K562 (cell line): Measurements from ENCODE around the gene GOLGB1. TPM values are rescaled to one million over a fixed set of nuclear protein-coding genes. Genes with fewer than 3 reads are reported as not detected.

Experiments
- ATAC-seq: fragments of 200-7000 bp; cut with Tn5 transposase; 3 replicates; pipeline ENCODE4 v1.9.1; 2020; ENCODE audit warnings: moderate library complexity
- BruUV-seq: library from RNA; stranded (reverse); fragments of 400-500 nt; replicated peaks from 2 replicates; lab custom pipeline; 2021; lab: Mats Ljungman, UMichigan
- CTCF ChIA-PET: fragments of 300-600 bp; formaldehyde crosslinking; extraction: SDS; loops from one replicate; lab custom pipeline; 2021; ENCODE audit warnings: low intra/inter-chr PET ratio; lab: Yijun Ruan, JAX
- POLR2A ChIA-PET: fragments of 300-600, 350-650 bp; sonication (Branson Sonifier 250); formaldehyde crosslinking; extraction: SDS; loops from one replicate; lab custom pipeline; 2021; ENCODE audit warnings: antibody characterized with exemption, inconsistent platforms; lab: Yijun Ruan, JAX
- DNase-seq, 4 experiments: peaks; one replicate each; pipeline versions ENCODE4 v3.0.0 to v3.0.0-alpha.2; 2011 to 2018; ENCODE audit warnings: low spot score in 3 of 4, mixed read lengths in 3 of 4; ENCODE audit errors: extremely low read depth in 1 of 4
- FAIRE-seq: peaks from 2 replicates; lab custom pipeline; 2011; peaks lifted over from hg19 to GRCh38; lab: Jason Lieb, UNC
- H2AFZ ChIP-seq: 2 replicates; pipeline ENCODE4 v1.6.0; 2011; ENCODE audit warnings: low read depth, low read length, control low read depth, inconsistent platforms
- H3K27ac ChIP-seq: fragments of 200-600 bp; 3 replicates; pipeline ENCODE4 v1.8.0; 2011; ENCODE audit warnings: low read depth, mild to moderate bottlenecking, control low read depth, inconsistent platforms, low read length, moderate library complexity, mixed read lengths; ENCODE audit errors: extremely low read depth
- H3K27me3 ChIP-seq, 2 experiments: fragments of 300-600 bp in 1 of 2; 2 replicates in 1 of 2; 3 replicates in 1 of 2; pipeline versions ENCODE4 v1.6.0 to v1.8.0; 2011; ENCODE audit warnings: inconsistent platforms in 2 of 2, low read length in 2 of 2, mild to moderate bottlenecking in 1 of 2, mixed read lengths in 1 of 2, moderate library complexity in 1 of 2; ENCODE audit not compliant: control insufficient read depth in 2 of 2, insufficient read depth in 2 of 2
- H3K36me3 ChIP-seq: fragments of 300-600 bp; 3 replicates; pipeline ENCODE4 v1.8.0; 2011; ENCODE audit warnings: mild to moderate bottlenecking, low read length, inconsistent platforms; ENCODE audit not compliant: control insufficient read depth, insufficient read depth
- H3K4me1 ChIP-seq, 2 experiments: fragments of 200-600 bp in 1 of 2; replicated peaks in 1 of 2; 2 replicates in 1 of 2; 3 replicates in 1 of 2; pipeline versions ENCODE4 v1.5.1 to v1.8.0; 2011; ENCODE audit warnings: inconsistent platforms in 2 of 2, low read length in 2 of 2, mild to moderate bottlenecking in 1 of 2, mixed read lengths in 1 of 2, moderate library complexity in 1 of 2; ENCODE audit not compliant: control insufficient read depth in 2 of 2, insufficient read depth in 2 of 2
- H3K4me2 ChIP-seq: 2 replicates; pipeline ENCODE4 v1.6.1; 2011; ENCODE audit warnings: low read length, control low read depth, inconsistent platforms, mixed read lengths; ENCODE audit not compliant: insufficient read depth
- H3K4me3 ChIP-seq: fragments of 200-600 bp; sonication (generic), shearing (Covaris generic); 2 replicates; pipeline ENCODE4 v1.5.1; 2016; ENCODE audit warnings: control low read depth, inconsistent platforms
- H3K79me2 ChIP-seq: fragments of 200-600 bp; 3 replicates; pipeline ENCODE4 v1.8.0; 2011; ENCODE audit warnings: low read length, inconsistent platforms; ENCODE audit not compliant: control insufficient read depth, insufficient read depth
- H3K9ac ChIP-seq, 2 experiments: 2 replicates each; pipeline versions ENCODE4 v1.6.0 to v1.6.1; 2011; ENCODE audit warnings: low read depth in 2 of 2, low read length in 2 of 2, control low read depth in 1 of 2, inconsistent platforms in 1 of 2, mild to moderate bottlenecking in 1 of 2, mixed read lengths in 1 of 2; ENCODE audit not compliant: insufficient read depth in 1 of 2
- H3K9me1 ChIP-seq: one replicate; pipeline ENCODE4 v1.6.0; 2011; ENCODE audit warnings: inconsistent platforms, mild to moderate bottlenecking, low read length, moderate library complexity; ENCODE audit not compliant: control insufficient read depth, insufficient read depth
- H3K9me3 ChIP-seq: replicated peaks from 2 replicates; pipeline ENCODE4 v1.5.1; 2011; ENCODE audit warnings: low read depth, low read length, inconsistent platforms; ENCODE audit not compliant: control insufficient read depth, insufficient read depth
- H4K20me1 ChIP-seq: replicated peaks from 2 replicates; pipeline ENCODE4 v1.6.1; 2011; ENCODE audit warnings: low read length, inconsistent platforms, mixed read lengths; ENCODE audit not compliant: control insufficient read depth, insufficient read depth
- CHD4 ChIP-seq: fragments of 200-600 bp; sonication (generic); IDR thresholded peaks from 3 replicates; pipeline ENCODE4 v1.6.1; 2012; ENCODE audit warnings: low read depth, mild to moderate bottlenecking, mixed read lengths, low read length, inconsistent platforms; ENCODE audit not compliant: insufficient read depth, insufficient replicate concordance, poor library complexity, severe bottlenecking
- LCOR ChIP-seq: sonication (generic); formaldehyde crosslinking; IDR thresholded peaks from 2 replicates; pipeline ENCODE4 v1.8.0; 2022; ENCODE audit warnings: mild to moderate bottlenecking, missing genetic modification reagents
- MYBL2 ChIP-seq, 2 experiments: fragments of 450-650 bp in 1 of 2; sonication (generic) in 1 of 2; formaldehyde crosslinking in 1 of 2; IDR thresholded peaks; 2 replicates each; pipeline versions ENCODE4 v1.6.1 to v1.8.1; 2017 to 2022; ENCODE audit warnings: borderline replicate concordance in 1 of 2, inconsistent platforms in 1 of 2, low read depth in 1 of 2, mild to moderate bottlenecking in 1 of 2, missing genetic modification reagents in 1 of 2, moderate library complexity in 1 of 2
- POLR2B ChIP-seq: fragments of 450-650 bp; IDR thresholded peaks from 2 replicates; pipeline ENCODE4 v1.6.1; 2018; ENCODE audit warnings: low read depth; ENCODE audit not compliant: partially characterized antibody
- PPARD ChIP-seq: fragments of 250-450 bp; sonication (Bioruptor Pico); IDR thresholded peaks from 2 replicates; pipeline ENCODE4 v1.8.0; 2022; ENCODE audit warnings: inconsistent platforms, mild to moderate bottlenecking, moderate library complexity
- SMAD2 ChIP-seq: fragments of 150-350 bp; IDR thresholded peaks from 2 replicates; pipeline ENCODE4 v1.6.1; 2014; ENCODE audit warnings: low read depth, mild to moderate bottlenecking, low read length
- SUPT5H ChIP-seq: fragments of 450-650 bp; IDR thresholded peaks from 2 replicates; pipeline ENCODE4 v1.6.1; 2016
- TBL1XR1 ChIP-seq, 2 experiments: IDR thresholded peaks; 2 replicates each; pipeline ENCODE4 v1.6.1; 2012; ENCODE audit warnings: improper control_type of control experiment in 2 of 2, low read length in 2 of 2, mild to moderate bottlenecking in 1 of 2
- ZFPM2 ChIP-seq: fragments of 250-450 bp; sonication (Bioruptor Pico); IDR thresholded peaks from 2 replicates; pipeline ENCODE4 v1.5.1; 2022; ENCODE audit warnings: mild to moderate bottlenecking
- ZNF274 ChIP-seq: IDR thresholded peaks from 2 replicates; pipeline ENCODE4 v1.6.1; 2011; ENCODE audit warnings: low read depth, mild to moderate bottlenecking, low read length, moderate library complexity, borderline replicate concordance
- ZNF449 ChIP-seq: fragments of 250-450 bp; sonication (Bioruptor Pico); IDR thresholded peaks from 2 replicates; pipeline ENCODE4 v1.8.0; 2022; ENCODE audit warnings: moderate library complexity, mild to moderate bottlenecking, inconsistent platforms
- WGBS: fragments of 100-300 bp; shearing (Covaris generic); methylation state at CpG from one replicate; pipeline ENCODE4 v1.1.6; 2016; ENCODE audit warnings: low coverage, mixed read lengths; ENCODE audit not compliant: insufficient coverage; ENCODE audit errors: missing lambda C conversion rate; 5-methylcytosine and 5-hydroxymethylcytosine counted together
- in situ Hi-C: fragments of 300-500 bp; cut with MboI; formaldehyde crosslinking; loops from 4 replicates; pipeline ENCODE4 v1.15.0; 2018; ENCODE audit warnings: inconsistent platforms, mixed read lengths
- intact Hi-C: fragments of 100-400 bp; cut with micrococcal nuclease; formaldehyde crosslinking; loops from 2 replicates; pipeline ENCODE4 v1.14.2; 2022
- polyA plus RNA-seq, 8 experiments: library from polyadenylated mRNA; depleted of rRNA in 4 of 8; stranded (reverse) in 5 of 8; unstranded in 3 of 8; fragments of >200 nt; fragmentation: Nextera tagmentation in 2 of 8; fragmentation: Illumina TruSeq in 1 of 8; extraction: Ambion mirVana in 2 of 8; extraction: Trizol in 1 of 8; gene quantifications; 2 replicates each; pipeline versions ENCODE4 v1.2.1 to v1.2.3, GENCODE V29; 2011 to 2014; ENCODE audit warnings: inconsistent platforms in 1 of 8, missing spikeins in 1 of 8
- total RNA-seq, 7 experiments: library from RNA; depleted of rRNA in 6 of 7; stranded (reverse); fragments of >200 nt in 6 of 7; fragmentation: Illumina TruSeq in 2 of 7; extraction: Trizol in 2 of 7; gene quantifications; 2 replicates each; pipeline versions ENCODE4 v1.2.1 to v1.2.3, GENCODE V29; 2011 to 2021; ENCODE audit warnings: low replicate concordance in 1 of 7
- TF ChIP-seq, protein P1 (sequence below): sonication (generic); formaldehyde crosslinking; IDR thresholded peaks from 2 replicates; pipeline ENCODE4 v1.8.1; 2023; ENCODE audit warnings: mild to moderate bottlenecking, missing genetic modification reagents
- TF ChIP-seq, protein P2 (sequence below), 2 experiments: fragments of 200-800 bp in 1 of 2; sonication (Bioruptor generic) in 1 of 2; sonication (generic) in 1 of 2; formaldehyde crosslinking in 1 of 2; IDR thresholded peaks in 1 of 2; conservative IDR thresholded peaks in 1 of 2; 2 replicates each; pipeline versions ENCODE4 v1.5.0 to v1.6.1; 2016 to 2020; ENCODE audit warnings: missing compliant biosample characterization in 1 of 2, missing genetic modification characterization in 1 of 2, missing genetic modification reagents in 1 of 2

Gene GOLGB1
- total and polyA plus RNA-seq, 9 of the 15 experiments (the other 6 are each of a cell fraction or from before 2014, with no cell fraction given): 4.0 to 16.3 (median 9.7) TPM

DNA sequence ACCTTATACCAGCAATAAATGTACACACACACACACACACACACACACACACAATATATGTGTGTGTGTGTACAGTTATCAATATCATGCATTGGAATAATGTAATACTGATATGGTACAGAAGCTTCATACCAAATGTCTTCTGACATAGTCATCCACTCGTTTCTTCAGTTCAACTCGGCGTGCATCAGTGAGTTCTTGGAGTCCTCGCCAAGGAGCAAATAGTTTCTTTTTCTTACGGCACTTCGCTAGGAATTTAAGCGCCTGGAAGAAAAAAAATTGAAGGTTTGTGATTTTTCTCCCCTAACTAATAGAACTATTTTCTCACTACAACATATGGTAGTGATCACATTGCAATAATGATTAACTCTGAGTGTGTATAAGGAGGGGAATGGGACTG, 32.1 kb upstream of the GOLGB1 start:
- peaks cover 64% of the 10 kb centered on the region for H3K36me3 ChIP-seq

More for the DNA sequence above, 32.1 kb upstream of the GOLGB1 start:
- Histone ChIP-seq H3K79me2 (no peaks in the 10 kb centered on the region), H3K27ac (no peak overlapping the region), H2AFZ (no peak overlapping the region), H3K27me3 (no peaks in the 10 kb centered on the region), H3K4me1 (no peaks in the 10 kb centered on the region), H3K4me3 (no peak overlapping the region), H4K20me1 (no peaks in the 10 kb centered on the region), H3K9me1 (no peaks in the 10 kb centered on the region), H3K9me3 (no peaks in the 10 kb centered on the region), H3K9ac (no peak overlapping the region), H3K4me2 (no peak overlapping the region)
- DNase-seq (no peak), ATAC-seq (no peak), FAIRE-seq (no peak)
- WGBS: 94% methylated on average over 7 of the region's 7 CpGs
- in situ Hi-C loops: no loop called here
- intact Hi-C loops: no loop called here
- TF ChIP-seq CHD4 (no peak), ZNF449 (no peak), MYBL2 (IDR thresholded peaks at IDR 0.05; ENCODE audit: low read depth) (no peak), MYBL2 (CRISPR knock-in tag; IDR thresholded peaks at IDR 0.05; ENCODE audit: borderline replicate concordance) (no peak), LCOR (CRISPR knock-in tag) (no peak), SUPT5H (no peak), POLR2B (no peak), ZNF274 (no peak), ZFPM2 (CRISPR knock-in tag) (no peak), PPARD (no peak), SMAD2 (no peak), TBL1XR1 (IDR thresholded peaks at IDR 0.05; ENCODE audit: low read length in 2 of 2) (no peak)
- TF ChIP-seq, protein P1, sequence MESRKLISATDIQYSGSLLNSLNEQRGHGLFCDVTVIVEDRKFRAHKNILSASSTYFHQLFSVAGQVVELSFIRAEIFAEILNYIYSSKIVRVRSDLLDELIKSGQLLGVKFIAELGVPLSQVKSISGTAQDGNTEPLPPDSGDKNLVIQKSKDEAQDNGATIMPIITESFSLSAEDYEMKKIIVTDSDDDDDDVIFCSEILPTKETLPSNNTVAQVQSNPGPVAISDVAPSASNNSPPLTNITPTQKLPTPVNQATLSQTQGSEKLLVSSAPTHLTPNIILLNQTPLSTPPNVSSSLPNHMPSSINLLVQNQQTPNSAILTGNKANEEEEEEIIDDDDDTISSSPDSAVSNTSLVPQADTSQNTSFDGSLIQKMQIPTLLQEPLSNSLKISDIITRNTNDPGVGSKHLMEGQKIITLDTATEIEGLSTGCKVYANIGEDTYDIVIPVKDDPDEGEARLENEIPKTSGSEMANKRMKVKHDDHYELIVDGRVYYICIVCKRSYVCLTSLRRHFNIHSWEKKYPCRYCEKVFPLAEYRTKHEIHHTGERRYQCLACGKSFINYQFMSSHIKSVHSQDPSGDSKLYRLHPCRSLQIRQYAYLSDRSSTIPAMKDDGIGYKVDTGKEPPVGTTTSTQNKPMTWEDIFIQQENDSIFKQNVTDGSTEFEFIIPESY (CRISPR knock-in tag): no peak
- TF ChIP-seq, protein P2, sequence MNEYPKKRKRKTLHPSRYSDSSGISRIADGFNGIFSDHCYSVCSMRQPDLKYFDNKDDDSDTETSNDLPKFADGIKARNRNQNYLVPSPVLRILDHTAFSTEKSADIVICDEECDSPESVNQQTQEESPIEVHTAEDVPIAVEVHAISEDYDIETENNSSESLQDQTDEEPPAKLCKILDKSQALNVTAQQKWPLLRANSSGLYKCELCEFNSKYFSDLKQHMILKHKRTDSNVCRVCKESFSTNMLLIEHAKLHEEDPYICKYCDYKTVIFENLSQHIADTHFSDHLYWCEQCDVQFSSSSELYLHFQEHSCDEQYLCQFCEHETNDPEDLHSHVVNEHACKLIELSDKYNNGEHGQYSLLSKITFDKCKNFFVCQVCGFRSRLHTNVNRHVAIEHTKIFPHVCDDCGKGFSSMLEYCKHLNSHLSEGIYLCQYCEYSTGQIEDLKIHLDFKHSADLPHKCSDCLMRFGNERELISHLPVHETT (CRISPR knock-in tag; conservative IDR thresholded peaks at IDR 0.05 in 1 of 2, IDR thresholded peaks at IDR 0.05 in 1 of 2): no peak
- BruUV-seq: no TSS peak
- POLR2A ChIA-PET: no interaction called here
- CTCF ChIA-PET: no interaction called here
